ENCODE measurements around the gene PEX5L.

GRCh38 chr3:180048103-180048502 is 11.4 kb upstream of the PEX5L start:
- TF ChIP-seq CTCF (IDR thresholded peaks at IDR 0.05) (no peak), POLR2A (IDR thresholded peaks at IDR 0.05) (no peak)
